GM12878 (cell line): ENCODE results near the gene ZNF92. TPM values are rescaled to one million over a fixed set of nuclear protein-coding genes. Genes with fewer than 3 reads are reported as not detected.

Experiments
- ATAC-seq: fragments of 200-7000 bp; cut with Tn5 transposase; 3 replicates; pipeline ENCODE4 v1.9.1; 2020; ENCODE audit warnings: mild to moderate bottlenecking, moderate library complexity
- BruUV-seq: library from RNA; stranded (reverse); fragments of 400-500 nt; replicated peaks from 2 replicates; lab custom pipeline; 2021; lab: Mats Ljungman, UMichigan
- CTCF ChIA-PET: fragments of 300-600 bp; sonication (Branson Sonifier 250); formaldehyde crosslinking; extraction: SDS; loops from one replicate; lab custom pipeline; 2021; ENCODE audit warnings: inconsistent platforms; lab: Yijun Ruan, JAX
- POLR2A ChIA-PET: fragments of 350-600 bp; formaldehyde crosslinking; extraction: SDS; loops from one replicate; lab custom pipeline; 2021; ENCODE audit warnings: inconsistent platforms; lab: Charles Lee
- RAD21 ChIA-PET: fragments of 300-600 bp; sonication (Branson Sonifier 250); formaldehyde crosslinking; loops from one replicate; lab custom pipeline; 2023; ENCODE audit warnings: antibody characterized with exemption; ENCODE audit not compliant: unreplicated experiment; lab: Charles Lee
- SMC1A ChIA-PET: fragments of 300-600 bp; sonication (Branson Sonifier 250); formaldehyde crosslinking; loops from one replicate; lab custom pipeline; 2023; ENCODE audit not compliant: unreplicated experiment, uncharacterized antibody; lab: Charles Lee
- DNase-seq: peaks from one replicate; pipeline ENCODE4 v3.0.0-alpha.2; 2011; ENCODE audit warnings: low read depth, low spot score
- FAIRE-seq: peaks from 3 replicates; lab custom pipeline; 2011; peaks lifted over from hg19 to GRCh38; lab: Jason Lieb, UNC
- H2AFZ ChIP-seq: 2 replicates; pipeline ENCODE4 v1.6.0; 2011; ENCODE audit warnings: low read depth, low read length, control low read depth; ENCODE audit not compliant: control insufficient read depth
- H3K27ac ChIP-seq: 2 replicates; pipeline ENCODE4 v1.5.1; 2011; ENCODE audit warnings: control low read depth; ENCODE audit not compliant: control insufficient read depth, insufficient read depth
- H3K27me3 ChIP-seq, 2 experiments: replicated peaks in 1 of 2; 2 replicates each; pipeline versions ENCODE4 v1.6.0 to v1.6.1; 2011; ENCODE audit warnings: low read length in 1 of 2; ENCODE audit not compliant: control insufficient read depth in 2 of 2, insufficient read depth in 2 of 2
- H3K36me3 ChIP-seq, 2 experiments: 2 replicates each; pipeline ENCODE4 v1.5.1; 2011; ENCODE audit warnings: low read length in 1 of 2; ENCODE audit not compliant: control insufficient read depth in 2 of 2, insufficient read depth in 2 of 2
- H3K4me1 ChIP-seq: 2 replicates; pipeline ENCODE4 v1.6.1; 2011; ENCODE audit warnings: mild to moderate bottlenecking, low read length, moderate library complexity, mixed read lengths; ENCODE audit not compliant: control insufficient read depth, insufficient read depth
- H3K4me2 ChIP-seq: 2 replicates; pipeline ENCODE4 v1.6.0; 2011; ENCODE audit warnings: control low read depth; ENCODE audit not compliant: control insufficient read depth, insufficient read depth
- H3K4me3 ChIP-seq: fragments of 200-600 bp; sonication (generic); 2 replicates; pipeline ENCODE4 v1.5.1; 2016
- H3K79me2 ChIP-seq: 2 replicates; pipeline ENCODE4 v1.6.0; 2011; ENCODE audit warnings: low read length; ENCODE audit not compliant: control insufficient read depth, insufficient read depth
- H3K9ac ChIP-seq: 2 replicates; pipeline ENCODE4 v1.8.0; 2011; ENCODE audit warnings: low read length, control low read depth, mixed read lengths; ENCODE audit not compliant: control insufficient read depth, insufficient read depth
- H3K9me3 ChIP-seq: replicated peaks from 3 replicates; pipeline ENCODE4 v1.5.1; 2011; ENCODE audit warnings: mild to moderate bottlenecking, low read length; ENCODE audit not compliant: control insufficient read depth, insufficient read depth
- H4K20me1 ChIP-seq: 2 replicates; pipeline ENCODE4 v1.6.0; 2011; ENCODE audit not compliant: control insufficient read depth, insufficient read depth
- BCL11A ChIP-seq: IDR thresholded peaks from 2 replicates; pipeline ENCODE4 v1.6.1; 2011; ENCODE audit warnings: low read depth, low read length
- BHLHE40 ChIP-seq, 2 experiments: fragments of 450-650 bp in 1 of 2; IDR thresholded peaks; 2 replicates each; pipeline ENCODE4 v1.6.1; 2011 to 2017; ENCODE audit warnings: low read depth in 2 of 2, borderline replicate concordance in 1 of 2, improper control_type of control experiment in 1 of 2, low read length in 1 of 2, mild to moderate bottlenecking in 1 of 2
- DPF2 ChIP-seq: fragments of 450-650 bp; IDR thresholded peaks from 2 replicates; pipeline ENCODE4 v1.6.1; 2017; ENCODE audit warnings: mild to moderate bottlenecking
- E2F8 ChIP-seq: fragments of 450-650 bp; IDR thresholded peaks from 2 replicates; pipeline ENCODE4 v1.6.1; 2018; ENCODE audit warnings: mild to moderate bottlenecking, low read depth, moderate library complexity; ENCODE audit not compliant: partially characterized antibody
- ESRRA ChIP-seq: IDR thresholded peaks from 2 replicates; pipeline ENCODE4 v1.6.1; 2012; ENCODE audit warnings: mild to moderate bottlenecking, low read length, improper control_type of control experiment
- FOXK2 ChIP-seq: fragments of 450-650 bp; IDR thresholded peaks from 2 replicates; pipeline ENCODE4 v1.6.1; 2017; ENCODE audit warnings: mild to moderate bottlenecking, moderate library complexity
- GATAD2B ChIP-seq: fragments of 450-650 bp; conservative IDR thresholded peaks from 2 replicates; pipeline ENCODE4 v1.6.1; 2017; ENCODE audit warnings: low read depth, mild to moderate bottlenecking, moderate library complexity
- HDAC6 ChIP-seq: fragments of 200-600 bp; sonication (generic); IDR thresholded peaks from one replicate; pipeline ENCODE4 v1.8.0; 2017; ENCODE audit warnings: antibody characterized with exemption; ENCODE audit not compliant: unreplicated experiment
- IKZF2 ChIP-seq, 2 experiments: fragments of 450-650 bp; IDR thresholded peaks; 2 replicates each; pipeline ENCODE4 v1.6.1; 2017; ENCODE audit warnings: mild to moderate bottlenecking in 2 of 2, moderate library complexity in 2 of 2
- MTA2 ChIP-seq: fragments of 450-650 bp; IDR thresholded peaks from 2 replicates; pipeline ENCODE4 v1.6.1; 2016; ENCODE audit warnings: low read depth, mild to moderate bottlenecking, moderate library complexity
- MYC ChIP-seq: IDR thresholded peaks from 2 replicates; pipeline ENCODE4 v1.6.1; 2011; ENCODE audit warnings: mild to moderate bottlenecking, low read length, moderate library complexity, inconsistent platforms; ENCODE audit not compliant: insufficient read depth, insufficient replicate concordance, insufficient read length, severe bottlenecking
- NR2C2 ChIP-seq: IDR thresholded peaks from 2 replicates; pipeline ENCODE4 v1.6.1; 2011; ENCODE audit warnings: borderline replicate concordance, low read depth; ENCODE audit not compliant: control insufficient read depth, insufficient read length
- PAX5 ChIP-seq: IDR thresholded peaks from 2 replicates; pipeline ENCODE4 v1.6.1; 2011; ENCODE audit warnings: low read depth, low read length, borderline replicate concordance
- PKNOX1 ChIP-seq: fragments of 450-650 bp; IDR thresholded peaks from 2 replicates; pipeline ENCODE4 v1.6.1; 2016; ENCODE audit warnings: mild to moderate bottlenecking
- POU2F2 ChIP-seq: IDR thresholded peaks from 3 replicates; pipeline ENCODE4 v1.6.1; 2011; ENCODE audit warnings: low read depth, mild to moderate bottlenecking, low read length, borderline replicate concordance
- SPI1 ChIP-seq: IDR thresholded peaks from 2 replicates; pipeline ENCODE4 v1.6.1; 2011; ENCODE audit warnings: low read depth, mild to moderate bottlenecking, low read length, moderate library complexity, borderline replicate concordance; ENCODE audit not compliant: insufficient read depth
- SRF ChIP-seq, 2 experiments: IDR thresholded peaks; 2 replicates each; pipeline ENCODE4 v1.6.1; 2011; ENCODE audit warnings: low read depth in 2 of 2, low read length in 2 of 2, mild to moderate bottlenecking in 1 of 2, moderate library complexity in 1 of 2
- TAF1 ChIP-seq: IDR thresholded peaks from 2 replicates; pipeline ENCODE4 v1.6.1; 2011; ENCODE audit warnings: mild to moderate bottlenecking, low read depth, low read length, borderline replicate concordance
- TARDBP ChIP-seq: IDR thresholded peaks from 2 replicates; pipeline ENCODE4 v1.6.1; 2016; ENCODE audit warnings: borderline replicate concordance
- USF1 ChIP-seq: IDR thresholded peaks from 2 replicates; pipeline ENCODE4 v1.6.1; 2011; ENCODE audit warnings: borderline replicate concordance, low read depth, mild to moderate bottlenecking, moderate library complexity, mixed read lengths, low read length; ENCODE audit not compliant: insufficient read depth; ENCODE audit errors: extremely low read length
- ZNF24 ChIP-seq: fragments of 450-650 bp; IDR thresholded peaks from 2 replicates; pipeline ENCODE4 v1.6.1; 2017; ENCODE audit warnings: antibody characterized with exemption, mild to moderate bottlenecking
- WGBS: methylation state at CpG from one replicate; pipeline ENCODE4 v1.1.6; 2016; ENCODE audit warnings: low lambda C conversion rate; ENCODE audit not compliant: insufficient replicate concordance, insufficient coverage; ENCODE audit errors: missing lambda C conversion rate; 5-methylcytosine and 5-hydroxymethylcytosine counted together
- in situ Hi-C: fragments of 300-500 bp; cut with MboI; formaldehyde crosslinking; loops from 9 replicates; pipeline ENCODE4 v1.14.3; 2018; ENCODE audit warnings: mixed read lengths
- intact Hi-C: fragments of 100-400 bp; cut with micrococcal nuclease; formaldehyde crosslinking; loops from one replicate; pipeline ENCODE4 v1.14.2; 2022; ENCODE audit not compliant: unreplicated experiment
- polyA plus RNA-seq, 11 experiments: library from polyadenylated mRNA; depleted of rRNA in 4 of 11; unstranded in 6 of 11; stranded (reverse) in 5 of 11; fragments of >200 nt; fragmentation: Nextera tagmentation in 4 of 11; fragmentation: Illumina TruSeq in 1 of 11; extraction: Ambion mirVana in 4 of 11; extraction: Trizol in 1 of 11; gene quantifications; 1 replicate in 1 of 11; 2 replicates in 10 of 11; pipeline versions ENCODE4 v1.2.1 to v1.2.3, GENCODE V29; 2011 to 2016; ENCODE audit warnings: inconsistent platforms in 2 of 11, missing spikeins in 2 of 11, low read depth in 1 of 11
- total RNA-seq, 4 experiments: library from RNA; depleted of rRNA in 3 of 4; stranded (reverse); fragments of >200 nt in 3 of 4; fragmentation: Illumina TruSeq in 1 of 4; extraction: Trizol in 1 of 4; gene quantifications; 2 replicates each; pipeline versions ENCODE4 v1.2.1 to v1.2.3, GENCODE V29; 2013 to 2021

ZNF92 gene
- total and polyA plus RNA-seq, 10 of the 15 experiments (the other 5 are each of a cell fraction or from before 2014, with no cell fraction given) = 6.7 to 27.6 (median 14.3) TPM

- H3K4me1 ChIP-seq = peaks cover 3% of the 10 kb centered on the region; the same call in 1 of the 2 replicates
- 3% methylated on average over 2 of the region's 2 CpGs for WGBS
- H3K79me2 ChIP-seq = no peaks in the 10 kb centered on the region
- CTCF ChIA-PET = no interaction called here
- H4K20me1 ChIP-seq = no peaks in the 10 kb centered on the region
- H3K4me2 ChIP-seq = peak overlapping the region; percentile 54; the same call in 1 of the 2 replicates
- no peaks in the 10 kb centered on the region for H3K27me3 ChIP-seq
- peak; percentile 73 for DNase-seq
- in situ Hi-C loops (no loop called here), intact Hi-C loops (no loop called here)
- no peaks in the 10 kb centered on the region for H3K36me3 ChIP-seq
- POLR2A ChIA-PET = no interaction called here
- no peak overlapping the region; the same call in 1 of the 2 replicates for H3K9ac ChIP-seq
- H3K27ac ChIP-seq = peak overlapping the region; percentile 55
- peak; percentile 92 for ATAC-seq
- BruUV-seq = no TSS peak
- H3K4me3 ChIP-seq = no peak overlapping the region; the same call in 1 of the 2 replicates
- SMC1A ChIA-PET = interaction anchor here (1.1 to 1.4 kb wide), 2 partner anchors 52 to 256 kb away, joined by 3 to 5 read pairs; no protein-coding TSS in a partner anchor
- no peak overlapping the region; the same call in 1 of the 2 replicates for H2AFZ ChIP-seq
- FAIRE-seq = peak; percentile 47
- RAD21 ChIA-PET = no interaction called here
- H3K9me3 ChIP-seq = no peaks in the 10 kb centered on the region
- TF ChIP-seq IKZF2 (IDR thresholded peaks at IDR 0.05) (peak; percentile 91), PKNOX1 (no peak), SPI1 (peak; percentile 57), TARDBP (no peak), ESRRA (no peak), E2F8 (no peak), DPF2 (peak; percentile 32; the same call in 1 of the 2 replicates), FOXK2 (peak; percentile 66; the same call in 1 of the 2 replicates), SRF (IDR thresholded peaks at IDR 0.05; ENCODE audit: low read depth in 2 of 2, low read length in 2 of 2) (peak in 1 of 2 experiments; percentile 78; a peak in 1 of 4 replicates), POU2F2 (no peak), TAF1 (no peak), HDAC6 (no peak), PAX5 (peak; percentile 81), MTA2 (peak; percentile 91), MYC (no peak), USF1 (no peak), BCL11A (peak; percentile 63), NR2C2 (no peak), BHLHE40 (IDR thresholded peaks at IDR 0.05; ENCODE audit: borderline replicate concordance in 1 of 2, low read depth in 2 of 2, low read length in 1 of 2) (peak; percentile 46 to 79; a peak in 1 of 4 replicates), GATAD2B (0 out of 2 replicates have a peak, but pooled peaks have one; percentile 29), ZNF24 (no peak)
Observed at GRCh38 chr7:65338346-65338745, 35.3 kb upstream of the ZNF92 start.
